Progenitor cell of endocrine pancreas (in vitro differentiated cells): ENCODE data around the gene CHMP3. TPM values are rescaled to one million over a fixed set of nuclear protein-coding genes. Genes with fewer than 3 reads are reported as not detected.

ENCODE experiments used
- DNase-seq: peaks from one replicate; pipeline ENCODE4 v3.0.0; 2021; ENCODE audit warnings: low spot score; ENCODE audit not compliant: unreplicated experiment
- H3K27ac Mint-ChIP-seq: 2 replicates; pipeline ENCODE4 v1.8.0; 2021; ENCODE audit warnings: mild to moderate bottlenecking, moderate library complexity, mixed read lengths
- H3K27me3 Mint-ChIP-seq: 2 replicates; pipeline ENCODE4 v1.8.0; 2021; ENCODE audit warnings: mixed read lengths
- H3K36me3 Mint-ChIP-seq: 2 replicates; pipeline ENCODE4 v1.8.0; 2022; ENCODE audit warnings: mixed read lengths; ENCODE audit not compliant: insufficient read depth
- H3K4me1 Mint-ChIP-seq: 2 replicates; pipeline ENCODE4 v1.8.0; 2021; ENCODE audit warnings: low read depth, mixed read lengths
- H3K4me3 Mint-ChIP-seq: 2 replicates; pipeline ENCODE4 v1.8.0; 2021; ENCODE audit warnings: low read depth, mild to moderate bottlenecking, moderate library complexity, mixed read lengths
- H3K9me3 Mint-ChIP-seq: 2 replicates; pipeline ENCODE4 v1.8.0; 2021; ENCODE audit warnings: low read depth, mixed read lengths
- CTCF ChIP-seq: fragments of 200-600 bp; sonication (generic); IDR thresholded peaks from one replicate; pipeline ENCODE4 v1.5.0; 2021; ENCODE audit warnings: antibody characterized with exemption, mild to moderate bottlenecking; ENCODE audit not compliant: unreplicated experiment
- total RNA-seq: library from RNA; stranded (reverse); gene quantifications from 2 replicates; pipeline ENCODE4 v1.2.1, GENCODE V29; 2021

The CHMP3 gene
- total RNA-seq, 1 donor from 2014 or later, result 94.1 TPM

DNA sequence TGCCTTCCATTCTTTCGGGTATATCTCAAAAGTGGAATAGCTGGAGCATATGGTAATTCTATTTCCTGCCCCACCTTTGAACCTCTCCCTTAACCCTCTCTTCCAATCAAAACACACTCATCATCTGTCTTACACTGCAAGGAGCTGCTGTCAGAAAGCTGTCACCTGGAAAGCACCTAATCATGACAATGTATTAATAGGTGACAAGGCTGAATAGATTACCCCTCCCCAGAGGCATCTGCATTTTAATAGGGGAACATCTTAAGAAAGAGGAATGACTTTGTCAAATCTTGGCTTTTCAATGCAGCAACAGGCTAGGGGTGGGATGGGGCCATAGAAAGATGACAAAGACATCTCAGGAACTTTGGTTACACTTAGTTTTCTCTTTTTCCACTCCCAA, 41.3 kb downstream of the CHMP3 start:
- Mint-ChIP-seq H3K36me3 (peaks cover 10% of the 10 kb centered on the region), H3K27me3 (no peaks in the 10 kb centered on the region), H3K4me3 (no peak overlapping the region), H3K9me3 (peaks cover 6% of the 10 kb centered on the region), H3K4me1 (peaks cover 1% of the 10 kb centered on the region), H3K27ac (no peak overlapping the region)
- no peak for DNase-seq
- TF ChIP-seq CTCF, result no peak

GRCh38 chr2:86520153-86520552, 43.1 kb downstream of the CHMP3 start:
- no peak for TF ChIP-seq CTCF
- Mint-ChIP-seq H3K4me1 (no peaks in the 10 kb centered on the region), H3K36me3 (peaks cover 11% of the 10 kb centered on the region), H3K27me3 (no peaks in the 10 kb centered on the region), H3K9me3 (peaks cover 6% of the 10 kb centered on the region), H3K27ac (no peak overlapping the region), H3K4me3 (no peak overlapping the region)
- DNase-seq, result no peak

DNA sequence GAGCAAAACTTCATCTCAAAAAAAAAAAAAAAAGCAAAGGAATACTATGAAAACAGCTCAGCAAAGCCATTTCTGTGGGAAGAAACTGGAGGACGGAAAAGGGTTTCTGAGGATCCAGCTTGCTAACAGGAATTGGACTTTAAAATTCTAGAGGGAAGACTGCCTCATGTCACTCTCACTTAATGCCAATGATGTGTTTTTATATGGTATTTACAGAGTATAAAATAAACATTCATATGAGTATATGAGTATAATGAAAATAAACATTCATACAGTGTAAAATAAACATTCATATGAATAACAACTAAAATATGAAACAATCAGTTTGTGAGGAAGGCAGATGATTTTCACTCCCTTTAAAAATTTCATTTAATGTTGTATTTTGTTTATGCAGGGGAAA, 43.9 kb downstream of the CHMP3 start:
- Mint-ChIP-seq H3K4me3 (no peak overlapping the region), H3K27me3 (no peaks in the 10 kb centered on the region), H3K4me1 (no peaks in the 10 kb centered on the region), H3K36me3 (peaks cover 11% of the 10 kb centered on the region), H3K9me3 (peaks cover 6% of the 10 kb centered on the region), H3K27ac (no peak overlapping the region)
- DNase-seq, result no peak
- TF ChIP-seq CTCF, result no peak

DNA sequence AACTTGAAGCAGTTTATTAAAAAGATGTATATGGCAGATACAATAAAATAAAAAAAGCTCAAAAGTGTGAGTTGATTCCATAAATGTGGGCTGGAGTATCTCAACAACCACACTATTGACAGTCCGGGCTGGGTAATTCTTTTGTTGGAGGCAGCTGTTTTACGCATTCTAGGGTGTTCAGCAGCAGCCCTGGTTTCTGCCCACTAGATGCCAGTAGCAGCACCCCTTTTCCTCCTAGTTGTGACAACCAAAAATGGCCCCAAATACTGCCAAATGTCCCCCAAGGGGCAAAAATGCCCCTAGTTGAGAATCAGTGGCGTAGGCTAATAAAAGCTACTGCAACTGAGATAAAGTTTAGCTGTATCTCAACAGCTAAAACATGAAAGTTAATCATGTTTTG, 44.8 kb downstream of the CHMP3 start:
- Mint-ChIP-seq H3K9me3 (peaks cover 6% of the 10 kb centered on the region), H3K4me1 (no peaks in the 10 kb centered on the region), H3K4me3 (no peak overlapping the region), H3K27ac (peak overlapping the region; percentile 50), H3K36me3 (peaks cover 11% of the 10 kb centered on the region), H3K27me3 (no peaks in the 10 kb centered on the region)
- no peak for DNase-seq
- TF ChIP-seq CTCF, result peak; percentile 34

DNA sequence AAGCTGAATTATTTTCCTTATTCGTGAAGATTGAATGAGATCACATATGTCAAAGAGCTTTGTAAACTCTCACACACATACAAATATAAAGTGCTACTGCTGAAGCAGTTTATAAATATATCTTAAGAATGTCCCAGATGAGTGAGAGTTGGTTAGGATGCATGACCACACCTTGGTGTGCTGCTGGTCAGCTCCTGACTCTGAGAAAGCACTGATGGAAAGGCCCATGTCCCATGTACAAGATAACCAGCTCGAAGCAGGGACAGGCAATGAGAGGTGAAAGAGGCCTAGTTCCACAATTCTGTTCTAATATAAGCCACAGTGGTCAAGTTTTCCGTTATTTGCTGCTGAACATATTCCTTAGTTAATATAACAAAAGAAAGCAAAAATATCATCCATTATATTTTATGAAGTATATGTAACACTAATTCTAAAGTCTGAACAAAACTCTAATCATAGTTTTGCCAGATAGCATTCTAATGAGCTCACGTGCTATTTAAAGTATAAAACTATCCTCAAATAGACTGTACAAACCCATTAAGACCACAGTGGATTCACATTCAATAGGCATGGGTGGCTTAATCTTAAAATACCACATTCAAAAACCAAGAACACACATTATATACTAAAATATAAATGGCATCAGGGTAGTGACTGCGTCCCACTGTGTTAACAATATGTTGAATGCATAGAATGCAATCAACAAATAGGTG, 49.1 kb downstream of the CHMP3 start:
- no peak for DNase-seq
- no peak for TF ChIP-seq CTCF
- Mint-ChIP-seq H3K9me3 (no peaks in the 10 kb centered on the region), H3K4me1 (peaks cover 2% of the 10 kb centered on the region), H3K27ac (no peak overlapping the region), H3K4me3 (no peak overlapping the region), H3K27me3 (no peaks in the 10 kb centered on the region), H3K36me3 (peaks cover 6% of the 10 kb centered on the region)
